HL-60/S4 treated with phorbol 12-myristate 13-acetate at 8.2 ng/mL for 4 days and 3 days (cell line): ENCODE data around the gene AKAP13.
"Not testable (repeated sequence)": the region's sequence is repeated elsewhere in the genome, so short reads cannot be mapped to it uniquely, and the experiment has no call there.

Source experiments
- in situ Hi-C: fragments of 300-500 bp; cut with MboI; formaldehyde crosslinking; loops from 2 replicates; pipeline ENCODE4 v1.15.0; 2022; ENCODE audit warnings: low sequenced_read_pairs

Gene AKAP13

GRCh38 chr15:85430406-85431204 is 50.2 kb downstream of the AKAP13 start:
- in situ Hi-C loops: no loop called here

- in situ Hi-C loops: no loop called here
Measured at GRCh38 chr15:85439996-85440395, 59.6 kb downstream of the AKAP13 start.

GRCh38 chr15:85440451-85440850 is 60.0 kb downstream of the AKAP13 start:
- in situ Hi-C loops: no loop called here

- in situ Hi-C loops: not testable (repeated sequence)
Measured at GRCh38 chr15:85441854-85442253, 61.5 kb downstream of the AKAP13 start.

GRCh38 chr15:85443046-85443445 is 62.6 kb downstream of the AKAP13 start:
- in situ Hi-C loops: no loop called here

GRCh38 chr15:85443593-85444087 is 63.2 kb downstream of the AKAP13 start:
- in situ Hi-C loops: no loop called here

GRCh38 chr15:85444122-85444745 is 63.8 kb downstream of the AKAP13 start:
- in situ Hi-C loops: no loop called here

- in situ Hi-C loops: no loop called here
Measured at GRCh38 chr15:85445361-85445760, 65.0 kb downstream of the AKAP13 start.

GRCh38 chr15:85451099-85451700 is 70.8 kb downstream of the AKAP13 start:
- in situ Hi-C loops: loop anchor here (25.0 kb wide), 1 partner anchor 89 kb away; no protein-coding TSS in a partner anchor

GRCh38 chr15:85452436-85452835 is 72.0 kb downstream of the AKAP13 start:
- in situ Hi-C loops: loop anchor here (25.0 kb wide), 1 partner anchor 90 kb away; no protein-coding TSS in a partner anchor

- in situ Hi-C loops: loop anchor here (25.0 kb wide), 1 partner anchor 91 kb away; no protein-coding TSS in a partner anchor
Measured at GRCh38 chr15:85453144-85453872, 72.9 kb downstream of the AKAP13 start.

GRCh38 chr15:85454403-85454802 is 74.0 kb downstream of the AKAP13 start:
- in situ Hi-C loops: loop anchor here (25.0 kb wide), 1 partner anchor 92 kb away; no protein-coding TSS in a partner anchor

GRCh38 chr15:85455891-85456290 is 75.5 kb downstream of the AKAP13 start:
- in situ Hi-C loops: loop anchor here (25.0 kb wide), 1 partner anchor 94 kb away; no protein-coding TSS in a partner anchor

- in situ Hi-C loops: loop anchor here (25.0 kb wide), 1 partner anchor 94 kb away; no protein-coding TSS in a partner anchor
Measured at GRCh38 chr15:85456798-85457197, 76.4 kb downstream of the AKAP13 start.

- in situ Hi-C loops: loop anchor here (25.0 kb wide), 1 partner anchor 95 kb away; no protein-coding TSS in a partner anchor
Measured at GRCh38 chr15:85457392-85457968, 77.1 kb downstream of the AKAP13 start.

GRCh38 chr15:85458764-85459163 is 78.4 kb downstream of the AKAP13 start:
- in situ Hi-C loops: loop anchor here (25.0 kb wide), 1 partner anchor 96 kb away; no protein-coding TSS in a partner anchor

- in situ Hi-C loops: loop anchor here (25.0 kb wide), 1 partner anchor 100 kb away; no protein-coding TSS in a partner anchor
Measured at GRCh38 chr15:85462029-85462428, 81.6 kb downstream of the AKAP13 start.

- in situ Hi-C loops: loop anchor here (25.0 kb wide), 1 partner anchor 101 kb away; no protein-coding TSS in a partner anchor
Measured at GRCh38 chr15:85463276-85463892, 83.0 kb downstream of the AKAP13 start.

GRCh38 chr15:85463976-85464375 is 83.6 kb downstream of the AKAP13 start:
- in situ Hi-C loops: loop anchor here (25.0 kb wide), 1 partner anchor 102 kb away; no protein-coding TSS in a partner anchor
